HG02798 (cell line): ENCODE data around the gene SCRN2.

Experiments
- ATAC-seq: cut with Tn5 transposase; IDR thresholded peaks from one replicate; pipeline ENCODE4 v1.9.1; 2021; ENCODE audit warnings: mild to moderate bottlenecking; ENCODE audit not compliant: unreplicated experiment, poor library complexity

SCRN2 gene

GRCh38 chr17:47840742-47841487 lies at the start of gene SCRN2:
Gene SCRN2 (minus strand): TSS chr17:47841273. CDS start chr17:47840843, 430 bp downstream.
- peak; percentile 92 for ATAC-seq

GRCh38 chr17:47889734-47890529 lies 48.9 kb upstream of the SCRN2 start:
- peak; percentile 70 for ATAC-seq

- no peak for ATAC-seq
Measured at GRCh38 chr17:47888293-47888692, 47.2 kb upstream of the SCRN2 start.

GRCh38 chr17:47884905-47885730 lies 44.0 kb upstream of the SCRN2 start:
- no peak for ATAC-seq

- no peak for ATAC-seq
Measured at GRCh38 chr17:47884427-47884740, 43.3 kb upstream of the SCRN2 start.

GRCh38 chr17:47883589-47884426 lies 42.7 kb upstream of the SCRN2 start:
- ATAC-seq, result no peak

GRCh38 chr17:47882695-47883588 lies 41.9 kb upstream of the SCRN2 start:
- ATAC-seq, result no peak

- ATAC-seq, result no peak
Measured at GRCh38 chr17:47882247-47882646, 41.2 kb upstream of the SCRN2 start.

- ATAC-seq, result no peak
Measured at GRCh38 chr17:47879776-47880454, 38.8 kb upstream of the SCRN2 start.

GRCh38 chr17:47879028-47879585 lies 38.0 kb upstream of the SCRN2 start:
- ATAC-seq, result no peak

- ATAC-seq, result no peak
Measured at GRCh38 chr17:47878203-47879027, 37.3 kb upstream of the SCRN2 start.

GRCh38 chr17:47877368-47878034 lies 36.4 kb upstream of the SCRN2 start:
- ATAC-seq, result no peak

- no peak for ATAC-seq
Measured at GRCh38 chr17:47875011-47875985, 34.2 kb upstream of the SCRN2 start.

- ATAC-seq, result no peak
Measured at GRCh38 chr17:47873200-47874090, 32.4 kb upstream of the SCRN2 start.
